Measurements from ENCODE around the gene CACNA1C.

CACNA1C gene

DNA sequence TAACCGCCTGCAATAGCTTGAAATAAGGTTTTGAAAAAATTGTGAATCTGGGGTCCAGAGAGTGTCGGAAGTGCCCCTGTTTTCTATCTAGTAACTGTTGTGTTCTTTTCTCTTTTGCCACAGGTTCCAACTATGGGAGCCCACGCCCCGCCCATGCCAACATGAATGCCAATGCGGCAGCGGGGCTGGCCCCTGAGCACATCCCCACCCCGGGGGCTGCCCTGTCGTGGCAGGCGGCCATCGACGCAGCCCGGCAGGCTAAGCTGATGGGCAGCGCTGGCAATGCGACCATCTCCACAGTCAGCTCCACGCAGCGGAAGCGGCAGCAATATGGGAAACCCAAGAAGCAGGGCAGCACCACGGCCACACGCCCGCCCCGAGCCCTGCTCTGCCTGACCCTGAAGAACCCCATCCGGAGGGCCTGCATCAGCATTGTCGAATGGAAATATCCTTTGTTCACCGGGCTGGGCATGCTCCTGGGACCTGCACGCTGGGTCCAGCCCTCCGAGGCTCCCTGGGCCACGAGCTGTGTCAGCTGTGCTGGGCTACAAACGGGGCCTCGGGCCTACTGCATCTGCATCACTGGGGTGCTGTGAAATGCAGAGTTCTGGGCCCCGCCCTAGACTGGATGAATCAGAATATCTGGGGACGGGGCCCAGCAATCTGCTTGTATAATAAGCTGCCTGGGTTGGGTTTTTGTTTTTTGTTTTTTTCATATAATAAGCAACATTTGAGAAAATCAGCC, 62.5 kb downstream of the CACNA1C start:
- TF ChIP-seq, protein P1, sequence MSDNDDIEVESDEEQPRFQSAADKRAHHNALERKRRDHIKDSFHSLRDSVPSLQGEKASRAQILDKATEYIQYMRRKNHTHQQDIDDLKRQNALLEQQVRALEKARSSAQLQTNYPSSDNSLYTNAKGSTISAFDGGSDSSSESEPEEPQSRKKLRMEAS (IDR thresholded peaks at IDR 0.05; ENCODE audit: low read depth, low read length) = no peak
- TF ChIP-seq MYC (IDR thresholded peaks at IDR 0.05; ENCODE audit: low read depth, low read length) = no peak
- no peak for TF ChIP-seq CTCF (IDR thresholded peaks at IDR 0.05; ENCODE audit: low read depth, low read length)
- no peak for TF ChIP-seq POLR2A (IDR thresholded peaks at IDR 0.05; ENCODE audit: extremely low read depth, insufficient read length)
- H3K4me3 ChIP-seq (ENCODE audit: low read depth, low read length) = no peak overlapping the region
- DNase-seq (ENCODE audit: low read depth) = no peak

GRCh38 chr12:2117541-2117940, 64.8 kb downstream of the CACNA1C start:
- TF ChIP-seq, protein P1 (IDR thresholded peaks at IDR 0.05; ENCODE audit: low read depth, low read length) = no peak
- TF ChIP-seq MYC (IDR thresholded peaks at IDR 0.05; ENCODE audit: low read depth, low read length) (no peak), CTCF (IDR thresholded peaks at IDR 0.05; ENCODE audit: low read depth, low read length) (no peak), POLR2A (IDR thresholded peaks at IDR 0.05; ENCODE audit: extremely low read depth, insufficient read length) (no peak)

GRCh38 chr12:2118061-2118460, 65.3 kb downstream of the CACNA1C start:
- H3K4me3 ChIP-seq (ENCODE audit: low read depth, low read length) = no peak overlapping the region
- TF ChIP-seq CTCF (IDR thresholded peaks at IDR 0.05; ENCODE audit: low read depth, low read length) (peak; percentile 21), POLR2A (IDR thresholded peaks at IDR 0.05; ENCODE audit: extremely low read depth, insufficient read length) (no peak)
- peak; percentile 35 for DNase-seq (ENCODE audit: low read depth)

More at GRCh38 chr12:2117541-2117940, 64.8 kb downstream of the CACNA1C start:
- DNase-seq (ENCODE audit: low read depth) = no peak
- H3K4me3 ChIP-seq (ENCODE audit: low read depth, low read length) = no peak overlapping the region

DNA sequence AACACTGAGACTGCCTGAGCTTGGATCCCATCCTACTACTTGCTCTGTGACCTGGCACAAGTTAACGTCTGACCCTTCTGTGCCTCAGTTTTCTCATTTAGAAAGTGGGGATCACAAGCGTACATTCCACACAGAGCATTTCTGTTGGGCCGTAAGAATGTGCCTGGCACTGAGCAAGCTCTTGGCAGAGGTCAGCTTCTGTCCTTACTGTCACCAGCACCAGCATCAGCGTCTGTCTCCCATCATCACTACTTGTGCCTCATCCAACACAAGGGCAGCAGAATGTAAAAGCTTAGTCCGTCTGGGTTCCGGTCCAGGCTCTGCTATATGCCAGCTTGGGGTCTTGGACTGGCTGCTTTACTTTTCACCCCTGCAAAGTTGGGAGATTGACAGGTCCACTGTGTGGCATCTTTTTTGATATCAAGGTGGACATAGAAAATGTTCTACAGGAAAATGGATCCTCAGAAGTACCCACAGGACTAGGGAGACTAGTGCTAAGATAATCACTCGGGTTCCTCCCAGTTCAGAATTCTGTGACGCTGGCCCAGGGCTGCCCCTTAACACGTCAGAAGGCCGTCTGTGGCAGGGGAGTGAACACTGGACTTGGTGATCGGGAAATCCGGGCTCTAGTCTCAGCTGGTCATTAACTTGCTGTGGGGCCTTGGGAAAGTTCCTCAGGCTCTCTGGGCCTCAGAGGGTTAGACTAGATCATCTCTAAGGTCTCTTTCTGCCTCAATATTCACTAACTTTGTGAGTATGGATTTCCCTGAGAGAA, 65.9 kb downstream of the CACNA1C start:
- no peak overlapping the region for H3K4me3 ChIP-seq (ENCODE audit: low read depth, low read length)
- no peak for DNase-seq (ENCODE audit: low read depth)
- TF ChIP-seq CTCF (IDR thresholded peaks at IDR 0.05; ENCODE audit: low read depth, low read length) (no peak), POLR2A (IDR thresholded peaks at IDR 0.05; ENCODE audit: extremely low read depth, insufficient read length) (no peak), MYC (IDR thresholded peaks at IDR 0.05; ENCODE audit: low read depth, low read length) (no peak)
- TF ChIP-seq, protein P1 (IDR thresholded peaks at IDR 0.05; ENCODE audit: low read depth, low read length) = no peak

- H3K4me3 ChIP-seq (ENCODE audit: low read depth, low read length) = no peak overlapping the region
- no peak for DNase-seq (ENCODE audit: low read depth)
Observed at GRCh38 chr12:2119266-2119665, 66.5 kb downstream of the CACNA1C start.

More at GRCh38 chr12:2119266-2119665, 66.5 kb downstream of the CACNA1C start:
- TF ChIP-seq POLR2A (IDR thresholded peaks at IDR 0.05; ENCODE audit: extremely low read depth, insufficient read length) (no peak), CTCF (IDR thresholded peaks at IDR 0.05; ENCODE audit: low read depth, low read length) (no peak), MYC (IDR thresholded peaks at IDR 0.05; ENCODE audit: low read depth, low read length) (no peak)
- TF ChIP-seq, protein P1 (IDR thresholded peaks at IDR 0.05; ENCODE audit: low read depth, low read length) = no peak
